Breast epithelium (tissue), 4 donors: ENCODE measurements around the gene MUC4. TPM values are rescaled to one million over a fixed set of nuclear protein-coding genes. Genes with fewer than 3 reads are reported as not detected.

Experiments
- DNase-seq, 2 donors: peaks; one replicate each; pipeline ENCODE4 v3.0.0-alpha.2; 2019; ENCODE audit warnings: low spot score in 2 of 2
- H3K27ac ChIP-seq, 2 donors: fragments of 200-600 bp; sonication (generic) in 1 of 2; one replicate each; pipeline ENCODE4 v1.5.1; 2016 to 2019; ENCODE audit warnings: mild to moderate bottlenecking in 1 of 2
- H3K27me3 ChIP-seq, 2 donors: fragments of 200-600 bp; sonication (generic) in 1 of 2; one replicate each; pipeline versions ENCODE4 v1.5.1 to v1.6.0; 2017 to 2019; ENCODE audit warnings: control low read depth in 1 of 2, mild to moderate bottlenecking in 1 of 2
- H3K36me3 ChIP-seq: fragments of 200-600 bp; one replicate; pipeline ENCODE4 v1.5.1; 2019
- H3K4me1 ChIP-seq, 2 donors: fragments of 200-600 bp; sonication (generic); one replicate each; pipeline ENCODE4 v1.5.1; 2016 to 2019; ENCODE audit warnings: control low read depth in 1 of 2
- H3K4me3 ChIP-seq, 3 donors: fragments of 200-600 bp; sonication (generic); 1 replicate in 2 of 3; 2 replicates in 1 of 3; pipeline ENCODE4 v1.5.1; 2016 to 2019; ENCODE audit warnings: mild to moderate bottlenecking in 3 of 3, moderate library complexity in 2 of 3
- H3K9me3 ChIP-seq, 2 donors: fragments of 200-600 bp; sonication (generic) in 1 of 2; one replicate each; pipeline ENCODE4 v1.5.1; 2016 to 2019; ENCODE audit warnings: control low read depth in 1 of 2
- CTCF ChIP-seq, 3 donors: fragments of 450-650 bp; IDR thresholded peaks; one replicate each; pipeline ENCODE4 v1.5.1; 2016 to 2017; ENCODE audit warnings: antibody characterized with exemption in 3 of 3, mild to moderate bottlenecking in 3 of 3, moderate library complexity in 3 of 3
- POLR2A ChIP-seq: fragments of 450-650 bp; IDR thresholded peaks from one replicate; pipeline ENCODE4 v1.6.1; 2016; ENCODE audit warnings: antibody characterized with exemption, mild to moderate bottlenecking, moderate library complexity
- POLR2AphosphoS5 ChIP-seq, 3 donors: sonication (generic); formaldehyde crosslinking; IDR thresholded peaks; one replicate each; pipeline ENCODE4 v1.6.1; 2017; ENCODE audit warnings: antibody characterized with exemption in 3 of 3
- intact Hi-C: fragments of 100-400 bp; cut with DNase I; formaldehyde crosslinking; loops from one replicate; pipeline ENCODE4 v1.15.1; 2023; ENCODE audit warnings: low total_unique reads
- total RNA-seq, 3 donors: library from RNA; depleted of rRNA; stranded (reverse); fragments of >200 nt; gene quantifications; one replicate each; pipeline ENCODE4 v1.1.0, GENCODE V29; 2016

The MUC4 gene
- total RNA-seq, 3 donors from 2014 or later, result under 0.01 to 1.3 TPM; not detected in 1

- Histone ChIP-seq H3K4me1 (no peaks in the 10 kb centered on the region), H3K27me3 (no peaks in the 10 kb centered on the region), H3K27ac (no peak overlapping the region), H3K4me3 (no peak overlapping the region), H3K36me3 (no peaks in the 10 kb centered on the region), H3K9me3 (no peaks in the 10 kb centered on the region)
- intact Hi-C loops, result no loop called here
- TF ChIP-seq CTCF (IDR thresholded peaks at IDR 0.05), result no peak
- no peak for TF ChIP-seq POLR2A
- TF ChIP-seq POLR2AphosphoS5 (IDR thresholded peaks at IDR 0.05), result no peak
- DNase-seq, result no peak
Measured at GRCh38 chr3:195736866-195737490, 74.8 kb downstream of the MUC4 start.

GRCh38 chr3:195735036-195735695 is 76.6 kb downstream of the MUC4 start:
- intact Hi-C loops, result no loop called here
- H3K36me3 ChIP-seq, result no peaks in the 10 kb centered on the region
- no peak for DNase-seq
- H3K4me3 ChIP-seq, result no peak overlapping the region
- H3K9me3 ChIP-seq, result no peaks in the 10 kb centered on the region
- H3K27me3 ChIP-seq, result no peaks in the 10 kb centered on the region
- no peak overlapping the region for H3K27ac ChIP-seq
- TF ChIP-seq POLR2AphosphoS5 (IDR thresholded peaks at IDR 0.05), result no peak
- no peak for TF ChIP-seq CTCF (IDR thresholded peaks at IDR 0.05)
- no peak for TF ChIP-seq POLR2A
- no peaks in the 10 kb centered on the region for H3K4me1 ChIP-seq

- no peaks in the 10 kb centered on the region for H3K4me1 ChIP-seq
- H3K27ac ChIP-seq, result no peak overlapping the region
- DNase-seq, result no peak
- intact Hi-C loops, result no loop called here
- no peaks in the 10 kb centered on the region for H3K36me3 ChIP-seq
- H3K27me3 ChIP-seq, result no peaks in the 10 kb centered on the region
- TF ChIP-seq POLR2A (no peak), CTCF (IDR thresholded peaks at IDR 0.05) (no peak), POLR2AphosphoS5 (IDR thresholded peaks at IDR 0.05) (no peak)
- H3K9me3 ChIP-seq, result no peaks in the 10 kb centered on the region
- no peak overlapping the region for H3K4me3 ChIP-seq
Measured at GRCh38 chr3:195732940-195733339, 78.8 kb downstream of the MUC4 start.

- intact Hi-C loops, result no loop called here
Measured at GRCh38 chr3:195731356-195731905, 80.3 kb downstream of the MUC4 start.

More at GRCh38 chr3:195731356-195731905, 80.3 kb downstream of the MUC4 start:
- no peaks in the 10 kb centered on the region for H3K9me3 ChIP-seq
- no peaks in the 10 kb centered on the region for H3K27me3 ChIP-seq
- H3K4me1 ChIP-seq, result no peaks in the 10 kb centered on the region
- no peak for TF ChIP-seq CTCF (IDR thresholded peaks at IDR 0.05)
- TF ChIP-seq POLR2AphosphoS5 (IDR thresholded peaks at IDR 0.05), result no peak
- no peak for TF ChIP-seq POLR2A
- H3K4me3 ChIP-seq, result no peak overlapping the region
- no peaks in the 10 kb centered on the region for H3K36me3 ChIP-seq
- no peak overlapping the region for H3K27ac ChIP-seq
- DNase-seq, result no peak
